HepG2 (cell line): Measurements from ENCODE around the gene IQSEC1. TPM values are rescaled to one million over a fixed set of nuclear protein-coding genes. Genes with fewer than 3 reads are reported as not detected.
A peak's percentile ranks its signal among the peaks of the same experiment; 100 is the strongest.

ENCODE experiments used
- ATF7 ChIP-seq, 2 experiments: fragments of 450-650 bp in 1 of 2; sonication (generic) in 1 of 2; formaldehyde crosslinking in 1 of 2; IDR thresholded peaks; 2 replicates each; pipeline versions ENCODE4 v1.4.0 to v1.6.1; 2016 to 2020; ENCODE audit warnings: antibody characterized with exemption in 1 of 2, mild to moderate bottlenecking in 1 of 2, missing genetic modification reagents in 1 of 2
- BATF2 ChIP-seq: sonication (generic); formaldehyde crosslinking; IDR thresholded peaks from 2 replicates; pipeline ENCODE4 v1.8.0; 2022; ENCODE audit warnings: mild to moderate bottlenecking, missing genetic modification reagents, moderate library complexity
- EHMT2 ChIP-seq: fragments of 200-600 bp; sonication (generic); IDR thresholded peaks from 2 replicates; pipeline ENCODE4 v1.7.0; 2017; ENCODE audit warnings: antibody characterized with exemption, low read depth, low read length, borderline replicate concordance
- FOSL1 ChIP-seq: sonication (generic); formaldehyde crosslinking; IDR thresholded peaks from 2 replicates; pipeline ENCODE4 v1.9.0; 2021; ENCODE audit warnings: missing genetic modification reagents, borderline replicate concordance
- FOXA1 ChIP-seq, 2 experiments: fragments of 450-650 bp in 1 of 2; sonication (generic) in 1 of 2; formaldehyde crosslinking in 1 of 2; IDR thresholded peaks; 2 replicates each; pipeline versions ENCODE4 v1.4.0 to v1.6.1; 2016 to 2020; ENCODE audit warnings: missing genetic modification reagents in 1 of 2
- FUBP1 ChIP-seq: sonication (generic); formaldehyde crosslinking; IDR thresholded peaks from 2 replicates; pipeline ENCODE4 v1.5.1; 2020; ENCODE audit warnings: missing genetic modification reagents, mild to moderate bottlenecking, borderline replicate concordance
- REXO4 ChIP-seq: sonication (generic); formaldehyde crosslinking; IDR thresholded peaks from 2 replicates; pipeline ENCODE4 v1.8.0; 2022; ENCODE audit warnings: missing genetic modification reagents, mild to moderate bottlenecking, borderline replicate concordance
- SIN3B ChIP-seq: fragments of 150-350 bp; IDR thresholded peaks from 2 replicates; pipeline ENCODE4 v1.6.1; 2014; ENCODE audit warnings: low read length
- STAT5B ChIP-seq: sonication (generic); formaldehyde crosslinking; IDR thresholded peaks from 2 replicates; pipeline ENCODE4 v1.4.0; 2020; ENCODE audit warnings: missing genetic modification reagents
- SUZ12 ChIP-seq: fragments of 150-350 bp; IDR thresholded peaks from 2 replicates; pipeline ENCODE4 v1.6.1; 2014; ENCODE audit warnings: low read depth, low read length
- TFAP4 ChIP-seq: sonication (generic); IDR thresholded peaks from 2 replicates; pipeline ENCODE4 v1.6.1; 2016; ENCODE audit warnings: low read depth, borderline replicate concordance
- TOPORS ChIP-seq: sonication (generic); formaldehyde crosslinking; IDR thresholded peaks from 2 replicates; pipeline ENCODE4 v1.8.0; 2023; ENCODE audit warnings: mild to moderate bottlenecking, missing genetic modification reagents
- YEATS2 ChIP-seq: sonication (generic); formaldehyde crosslinking; IDR thresholded peaks from 2 replicates; pipeline ENCODE4 v1.4.0; 2020; ENCODE audit warnings: missing genetic modification reagents, borderline replicate concordance
- ZNF44 ChIP-seq: sonication (generic); formaldehyde crosslinking; IDR thresholded peaks from 2 replicates; pipeline ENCODE4 v1.5.1; 2020; ENCODE audit warnings: mild to moderate bottlenecking, missing genetic modification reagents
- ZNF713 ChIP-seq: sonication (generic); formaldehyde crosslinking; IDR thresholded peaks from 2 replicates; pipeline ENCODE4 v1.4.0; 2020; ENCODE audit warnings: mild to moderate bottlenecking, missing genetic modification reagents
- polyA plus RNA-seq, 8 experiments: library from polyadenylated mRNA; depleted of rRNA in 3 of 8; stranded (reverse) in 7 of 8; unstranded in 1 of 8; fragments of >200 nt; fragmentation: Illumina TruSeq in 4 of 8; extraction: Trizol in 4 of 8; gene quantifications; 2 replicates each; pipeline versions ENCODE4 v1.2.1 to v1.2.3, GENCODE V29; 2011 to 2016; ENCODE audit warnings: low read depth in 4 of 8, missing spikeins in 1 of 8, mixed read lengths in 1 of 8; ENCODE audit not compliant: insufficient read depth in 1 of 8
- total RNA-seq, 5 experiments: library from RNA; depleted of rRNA; stranded (reverse); fragments of >200 nt; fragmentation: Illumina TruSeq; extraction: Trizol; gene quantifications; 2 replicates each; pipeline ENCODE4 v1.2.3, GENCODE V29; 2016; ENCODE audit warnings: low read depth in 1 of 5
- TF ChIP-seq, protein P1 (sequence below): sonication (generic); formaldehyde crosslinking; IDR thresholded peaks from 2 replicates; pipeline ENCODE4 v1.8.0; 2022; ENCODE audit warnings: mild to moderate bottlenecking, missing genetic modification reagents, moderate library complexity
- TF ChIP-seq, protein P2 (sequence below): IDR thresholded peaks from 2 replicates; pipeline ENCODE4 v1.6.1; 2016; ENCODE audit warnings: low read depth, missing genetic modification reagents, missing compliant biosample characterization

IQSEC1 gene
- total and polyA plus RNA-seq, 2 of the 13 experiments (the other 11 are each of a cell fraction or from before 2014, with no cell fraction given) = 17.4 to 20.2 TPM

- TF ChIP-seq REXO4 (CRISPR knock-in tag) = no peak
- TF ChIP-seq FOXA1 (IDR thresholded peaks at IDR 0.05) = peak; percentile 77
- TF ChIP-seq FOXA1 (CRISPR knock-in tag; IDR thresholded peaks at IDR 0.05) = peak; percentile 97
- no peak for TF ChIP-seq STAT5B (CRISPR knock-in tag)
- TF ChIP-seq ZNF44 = no peak
- no peak; the same call in 1 of the 2 replicates for TF ChIP-seq TOPORS (CRISPR knock-in tag)
- TF ChIP-seq, protein P1, sequence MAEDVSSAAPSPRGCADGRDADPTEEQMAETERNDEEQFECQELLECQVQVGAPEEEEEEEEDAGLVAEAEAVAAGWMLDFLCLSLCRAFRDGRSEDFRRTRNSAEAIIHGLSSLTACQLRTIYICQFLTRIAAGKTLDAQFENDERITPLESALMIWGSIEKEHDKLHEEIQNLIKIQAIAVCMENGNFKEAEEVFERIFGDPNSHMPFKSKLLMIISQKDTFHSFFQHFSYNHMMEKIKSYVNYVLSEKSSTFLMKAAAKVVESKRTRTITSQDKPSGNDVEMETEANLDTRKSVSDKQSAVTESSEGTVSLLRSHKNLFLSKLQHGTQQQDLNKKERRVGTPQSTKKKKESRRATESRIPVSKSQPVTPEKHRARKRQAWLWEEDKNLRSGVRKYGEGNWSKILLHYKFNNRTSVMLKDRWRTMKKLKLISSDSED (CRISPR knock-in tag) = no peak
- 0 out of 2 replicates have a peak, but pooled peaks have one; percentile 35 for TF ChIP-seq EHMT2
- no peak; the same call in 1 of the 2 replicates for TF ChIP-seq SIN3B
- 0 out of 2 replicates have a peak, but pooled peaks have one; percentile 60 for TF ChIP-seq ZNF713 (CRISPR knock-in tag)
- TF ChIP-seq, protein P2, sequence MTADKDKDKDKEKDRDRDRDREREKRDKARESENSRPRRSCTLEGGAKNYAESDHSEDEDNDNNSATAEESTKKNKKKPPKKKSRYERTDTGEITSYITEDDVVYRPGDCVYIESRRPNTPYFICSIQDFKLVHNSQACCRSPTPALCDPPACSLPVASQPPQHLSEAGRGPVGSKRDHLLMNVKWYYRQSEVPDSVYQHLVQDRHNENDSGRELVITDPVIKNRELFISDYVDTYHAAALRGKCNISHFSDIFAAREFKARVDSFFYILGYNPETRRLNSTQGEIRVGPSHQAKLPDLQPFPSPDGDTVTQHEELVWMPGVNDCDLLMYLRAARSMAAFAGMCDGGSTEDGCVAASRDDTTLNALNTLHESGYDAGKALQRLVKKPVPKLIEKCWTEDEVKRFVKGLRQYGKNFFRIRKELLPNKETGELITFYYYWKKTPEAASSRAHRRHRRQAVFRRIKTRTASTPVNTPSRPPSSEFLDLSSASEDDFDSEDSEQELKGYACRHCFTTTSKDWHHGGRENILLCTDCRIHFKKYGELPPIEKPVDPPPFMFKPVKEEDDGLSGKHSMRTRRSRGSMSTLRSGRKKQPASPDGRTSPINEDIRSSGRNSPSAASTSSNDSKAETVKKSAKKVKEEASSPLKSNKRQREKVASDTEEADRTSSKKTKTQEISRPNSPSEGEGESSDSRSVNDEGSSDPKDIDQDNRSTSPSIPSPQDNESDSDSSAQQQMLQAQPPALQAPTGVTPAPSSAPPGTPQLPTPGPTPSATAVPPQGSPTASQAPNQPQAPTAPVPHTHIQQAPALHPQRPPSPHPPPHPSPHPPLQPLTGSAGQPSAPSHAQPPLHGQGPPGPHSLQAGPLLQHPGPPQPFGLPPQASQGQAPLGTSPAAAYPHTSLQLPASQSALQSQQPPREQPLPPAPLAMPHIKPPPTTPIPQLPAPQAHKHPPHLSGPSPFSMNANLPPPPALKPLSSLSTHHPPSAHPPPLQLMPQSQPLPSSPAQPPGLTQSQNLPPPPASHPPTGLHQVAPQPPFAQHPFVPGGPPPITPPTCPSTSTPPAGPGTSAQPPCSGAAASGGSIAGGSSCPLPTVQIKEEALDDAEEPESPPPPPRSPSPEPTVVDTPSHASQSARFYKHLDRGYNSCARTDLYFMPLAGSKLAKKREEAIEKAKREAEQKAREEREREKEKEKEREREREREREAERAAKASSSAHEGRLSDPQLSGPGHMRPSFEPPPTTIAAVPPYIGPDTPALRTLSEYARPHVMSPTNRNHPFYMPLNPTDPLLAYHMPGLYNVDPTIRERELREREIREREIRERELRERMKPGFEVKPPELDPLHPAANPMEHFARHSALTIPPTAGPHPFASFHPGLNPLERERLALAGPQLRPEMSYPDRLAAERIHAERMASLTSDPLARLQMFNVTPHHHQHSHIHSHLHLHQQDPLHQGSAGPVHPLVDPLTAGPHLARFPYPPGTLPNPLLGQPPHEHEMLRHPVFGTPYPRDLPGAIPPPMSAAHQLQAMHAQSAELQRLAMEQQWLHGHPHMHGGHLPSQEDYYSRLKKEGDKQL (CRISPR knock-in tag) = peak; percentile 72; the same call in 1 of the 2 replicates
- TF ChIP-seq FUBP1 = no peak
- peak; percentile 50; the same call in 1 of the 2 replicates for TF ChIP-seq YEATS2 (CRISPR knock-in tag)
- no peak for TF ChIP-seq SUZ12
- peak; percentile 86 for TF ChIP-seq TFAP4
- TF ChIP-seq FOSL1 (CRISPR knock-in tag) = no peak
- no peak for TF ChIP-seq ATF7 (IDR thresholded peaks at IDR 0.05)
- TF ChIP-seq ATF7 (CRISPR knock-in tag; IDR thresholded peaks at IDR 0.05) = peak; percentile 52; the same call in 1 of the 2 replicates
- no peak for TF ChIP-seq BATF2
Observed at GRCh38 chr3:12964711-12965612, 108.3 kb downstream of the IQSEC1 start (continued).
